ENCODE data around the gene MYOM1.

The MYOM1 gene

DNA sequence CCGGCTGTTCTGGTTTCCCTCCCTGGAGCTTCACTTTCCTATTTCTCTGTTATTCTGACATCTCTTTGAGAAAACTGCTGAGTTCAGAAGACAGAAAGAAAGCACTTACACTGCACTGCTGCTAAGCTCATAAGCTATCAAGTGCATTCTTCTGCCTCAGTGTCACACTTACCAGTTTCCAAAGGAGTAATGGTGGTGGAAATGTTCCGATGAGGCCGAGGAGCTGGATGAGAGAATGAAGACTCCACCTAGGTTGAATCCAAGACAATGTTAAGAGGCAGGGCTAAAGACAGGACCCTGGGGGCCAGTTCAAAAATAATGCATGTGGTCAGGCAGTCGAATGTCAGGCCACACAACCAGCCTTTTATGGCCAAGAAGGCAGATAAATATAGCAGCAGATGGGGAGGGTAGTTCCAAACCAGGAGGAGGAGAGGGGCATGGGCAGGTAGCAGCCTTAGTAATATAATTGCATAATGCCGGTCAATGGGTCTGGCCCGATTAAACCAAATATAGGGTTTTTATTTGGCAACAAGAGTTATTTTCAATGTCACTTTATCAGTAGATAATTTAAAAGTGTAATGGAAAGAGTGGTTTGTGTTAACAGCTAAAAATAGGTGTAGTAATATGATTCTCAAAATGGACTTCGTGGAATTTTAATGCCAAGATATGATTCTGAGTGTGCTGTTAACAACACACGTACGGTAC, at the start of gene MYOM1:
Gene MYOM1, minus strand, starts transcription at position 338 of the 705 bp plus-strand sequence. CDS start 4,745 bp downstream, outside the sequence.
- no peak for DNase-seq (ENCODE audit: low read depth in 2 of 2)

DNA sequence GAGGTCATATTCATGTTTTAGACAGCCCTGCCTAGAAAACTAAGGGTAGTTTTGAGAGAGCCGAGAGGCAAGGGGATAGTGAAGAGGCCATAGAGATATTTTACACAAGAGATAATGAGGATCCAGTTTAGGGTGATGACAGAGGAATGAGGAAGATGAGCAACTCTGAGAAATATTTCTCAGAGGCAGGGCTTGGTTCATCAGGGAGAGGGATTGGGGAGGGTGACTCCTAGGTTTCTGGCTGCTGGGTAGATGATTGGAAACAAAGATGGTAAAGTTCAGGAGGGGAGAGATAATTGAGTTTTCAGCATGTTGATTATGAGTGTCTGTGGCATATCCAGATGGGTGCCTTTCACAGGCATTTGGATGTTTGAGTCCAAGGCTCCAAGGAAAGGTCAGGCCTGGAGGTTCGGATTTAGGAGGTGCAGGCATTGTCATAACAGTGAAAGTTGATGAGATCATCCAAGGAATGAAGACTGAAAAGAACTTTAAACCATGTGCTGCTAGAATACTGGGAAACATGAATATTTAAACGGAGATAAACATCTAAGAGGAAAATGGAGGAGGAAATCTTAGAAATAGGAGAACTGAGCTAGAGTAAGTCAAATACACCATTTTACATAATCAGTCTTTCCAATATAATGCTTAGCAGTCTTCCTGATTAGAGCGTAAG, 49.6 kb upstream of the MYOM1 start:
- no peak for DNase-seq (ENCODE audit: low read depth in 2 of 2)

DNA sequence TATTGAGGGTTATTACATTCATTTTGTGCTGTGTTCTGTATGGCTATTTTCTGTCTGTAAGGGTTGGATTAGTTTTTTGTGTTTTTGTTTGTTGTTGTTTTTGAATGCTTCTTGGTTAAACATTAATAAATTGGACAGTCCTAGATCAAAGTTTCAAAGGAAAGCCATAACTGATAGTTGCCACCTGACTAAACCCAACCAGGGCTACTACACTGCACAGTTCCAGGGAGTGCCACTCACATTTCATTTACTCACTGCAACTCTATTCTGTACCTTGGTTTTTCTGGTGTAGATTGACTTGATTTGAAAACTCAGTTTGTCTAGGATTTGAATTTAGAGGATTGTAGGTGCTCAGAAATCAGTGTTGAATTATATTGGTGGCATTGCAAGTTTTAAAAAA, 48.5 kb upstream of the MYOM1 start:
- no peak for DNase-seq (ENCODE audit: low read depth in 2 of 2)

GRCh38 chr18:3266062-3266608, 46.4 kb upstream of the MYOM1 start:
- no peak for DNase-seq (ENCODE audit: low read depth in 2 of 2)

DNA sequence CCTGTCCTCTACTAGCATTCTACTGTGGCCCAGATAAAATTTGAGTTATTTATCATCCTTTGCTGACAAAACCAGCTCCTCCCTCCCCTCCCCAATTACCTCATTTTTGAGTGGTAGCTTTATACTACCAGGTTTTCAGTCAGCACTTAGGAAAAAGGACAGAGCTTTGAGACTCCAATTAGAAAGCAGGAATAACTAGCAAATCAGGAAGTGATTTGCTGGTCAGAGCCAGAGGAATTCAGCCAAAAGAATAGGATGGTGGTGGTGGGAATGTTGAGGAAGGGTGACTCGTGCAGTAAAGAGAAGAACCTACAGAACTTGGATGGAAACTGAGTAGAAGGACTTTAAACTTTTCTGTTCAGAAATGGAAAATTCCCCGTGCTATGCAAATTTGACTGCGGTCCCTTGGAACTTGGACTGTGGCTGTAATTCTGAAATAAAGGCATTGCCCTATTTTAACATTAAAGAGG, 45.8 kb upstream of the MYOM1 start:
- DNase-seq (ENCODE audit: low read depth in 2 of 2) = no peak

DNA sequence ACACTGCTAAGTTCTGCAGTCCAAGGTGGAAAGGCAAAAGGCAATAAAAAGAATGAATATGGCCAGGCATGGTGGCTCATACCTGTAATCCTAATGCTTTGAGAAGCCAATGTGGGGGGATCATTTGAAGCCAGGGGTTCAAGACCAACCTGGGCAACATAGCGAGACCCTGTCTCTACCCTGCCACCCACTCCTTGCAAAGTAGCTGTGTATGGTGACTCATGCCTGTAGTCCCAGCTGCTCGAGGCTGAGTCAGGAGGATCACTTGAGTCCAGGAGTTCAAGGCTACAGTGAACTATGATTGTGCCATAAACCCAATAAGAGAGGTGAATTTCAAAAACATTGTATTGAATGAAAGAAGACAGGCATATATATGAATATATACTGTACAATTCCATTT, 44.6 kb upstream of the MYOM1 start:
- DNase-seq (ENCODE audit: low read depth in 2 of 2) = no peak

GRCh38 chr18:3263132-3263700, 43.4 kb upstream of the MYOM1 start:
- no peak for DNase-seq (ENCODE audit: low read depth in 2 of 2)

DNA sequence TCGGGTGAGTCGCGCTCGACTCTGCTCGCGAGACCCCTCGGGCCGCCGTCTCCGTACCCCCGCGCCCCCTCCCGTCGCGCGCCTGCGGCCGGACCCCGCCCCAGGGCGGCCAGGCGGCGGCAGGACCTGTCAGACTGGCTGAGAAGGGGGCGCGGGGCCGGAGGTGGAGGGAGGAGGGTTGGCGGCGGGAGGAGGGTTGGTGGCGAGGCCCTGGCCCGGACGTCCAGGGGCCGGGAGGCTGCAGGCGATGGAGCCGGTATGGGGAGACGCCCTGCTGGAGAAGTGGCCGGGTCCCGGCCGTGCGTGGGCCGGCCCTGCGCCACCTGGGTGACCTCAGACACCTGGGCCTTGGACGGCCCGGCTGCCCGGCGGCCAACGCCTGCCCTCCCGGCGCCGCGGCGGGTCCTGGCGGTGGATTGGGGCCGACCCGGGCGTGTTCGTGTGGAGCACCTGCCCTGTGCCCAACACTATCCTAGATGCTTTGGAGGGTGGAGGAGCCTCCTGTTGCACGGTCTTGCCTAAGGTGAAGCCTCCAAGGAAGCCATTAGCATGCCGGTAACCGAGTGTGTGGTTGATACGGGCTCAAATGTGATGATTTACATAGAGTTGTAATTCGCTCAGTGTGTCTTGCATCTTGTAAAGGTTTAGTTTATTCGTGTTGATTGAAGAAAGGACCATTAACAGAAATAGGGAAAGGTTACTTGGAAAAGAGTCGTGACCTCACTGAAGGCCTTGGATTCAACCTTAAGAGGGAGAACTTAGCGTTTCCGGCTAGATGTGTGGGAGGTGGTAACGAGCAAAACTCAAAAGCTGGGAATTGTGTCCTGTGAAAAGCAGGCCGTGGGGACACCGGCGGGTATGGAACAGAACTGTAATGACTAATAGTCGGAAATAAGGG, 42.7 kb upstream of the MYOM1 start:
- DNase-seq (ENCODE audit: low read depth in 2 of 2) = no peak

- DNase-seq (ENCODE audit: low read depth in 2 of 2) = peak in 1 of 2 experiments; percentile 51
These were observed 41.8 kb upstream of the MYOM1 start, which contains the start of gene MYL12B for GRCh38 chr18:3261373-3262233. Gene MYL12B (plus strand): TSS chr18:3262133. CDS start chr18:3272899, 10,766 bp downstream.

DNA sequence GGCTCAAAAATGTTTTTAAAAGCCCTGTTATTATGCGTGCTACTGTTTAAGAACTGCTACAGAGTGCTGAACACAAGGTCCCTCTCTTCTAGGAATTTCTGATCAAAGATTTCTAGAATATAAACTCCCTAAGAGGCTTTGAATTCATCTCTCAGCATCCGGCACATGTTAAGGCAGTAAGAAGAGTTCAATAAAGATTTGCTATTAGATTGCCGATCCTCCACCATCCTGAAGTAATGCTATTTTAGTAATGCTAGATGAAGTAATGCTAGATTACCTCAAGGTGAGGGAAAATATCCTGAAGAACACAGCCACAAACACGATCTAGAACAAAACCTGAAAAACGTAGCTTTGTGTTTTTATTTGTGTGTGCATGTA, 41.2 kb upstream of the MYOM1 start:
- DNase-seq (ENCODE audit: low read depth in 2 of 2) = no peak

DNA sequence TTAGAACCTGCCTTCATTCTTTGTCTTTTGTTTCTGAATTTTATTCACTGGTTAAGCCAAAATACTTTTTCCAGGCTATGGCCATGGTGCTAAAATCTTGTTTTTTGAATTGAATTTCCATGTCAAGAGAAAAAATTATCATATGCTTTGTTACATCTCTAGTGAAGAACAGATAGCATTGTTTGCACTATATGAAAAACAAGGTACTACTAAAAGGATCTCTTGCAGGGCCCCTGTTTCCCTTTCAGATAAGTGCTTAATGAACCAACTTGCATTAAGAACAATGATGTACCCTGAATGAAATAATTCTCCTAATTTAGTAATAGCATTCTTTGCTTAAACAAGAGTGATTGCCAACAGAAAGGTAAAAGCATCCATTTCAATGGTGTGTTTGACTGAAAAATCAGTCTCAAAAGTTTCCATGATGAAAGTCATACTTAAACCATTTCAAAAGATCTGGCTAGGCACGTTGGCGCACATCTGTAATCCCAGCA, 37.9 kb upstream of the MYOM1 start:
- DNase-seq (ENCODE audit: low read depth in 2 of 2) = no peak

DNA sequence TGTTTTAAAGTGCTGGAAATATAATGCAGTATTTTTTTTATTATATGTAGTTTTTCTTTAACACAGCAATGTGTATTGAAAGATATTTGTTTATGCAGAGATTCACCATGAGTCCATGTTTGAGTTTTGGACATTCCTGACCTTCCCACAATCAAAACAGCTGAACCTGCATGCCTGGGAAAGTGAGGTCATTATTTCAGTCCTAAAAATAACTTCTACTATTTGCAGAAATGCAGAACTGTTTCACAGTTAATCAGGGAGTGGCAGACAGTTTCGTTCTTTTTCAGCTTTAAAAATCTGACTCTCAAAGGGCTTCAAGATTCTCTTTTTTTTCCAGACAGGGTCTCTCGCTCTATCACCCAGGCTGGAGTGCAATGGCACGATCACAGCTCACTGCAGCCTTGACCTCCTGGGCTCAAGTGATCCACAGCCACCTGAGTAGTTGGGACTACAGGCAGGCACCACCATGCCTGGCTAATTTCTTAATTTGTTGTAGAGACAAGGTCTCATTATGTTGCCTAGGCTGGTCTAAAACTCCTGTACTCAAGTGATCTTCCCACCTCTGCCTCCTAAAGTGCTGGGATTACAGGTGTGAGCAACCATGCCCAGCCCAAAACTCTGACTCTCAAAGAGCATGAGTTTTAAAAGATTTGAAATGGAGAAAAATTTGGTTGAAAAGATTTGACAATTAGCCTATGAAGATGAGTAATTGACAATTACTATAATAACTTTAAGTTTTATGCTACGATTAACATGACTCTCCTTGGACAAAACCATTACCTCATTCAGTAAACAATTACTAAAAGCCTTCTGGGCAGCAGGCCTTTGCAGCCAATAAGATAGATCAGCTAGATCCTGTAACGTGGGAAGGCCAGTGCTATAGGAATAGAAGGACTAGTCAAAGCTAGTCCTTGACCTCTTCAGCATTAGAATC, 37.2 kb upstream of the MYOM1 start:
- DNase-seq (ENCODE audit: low read depth in 2 of 2) = no peak

GRCh38 chr18:3255611-3256165, 35.9 kb upstream of the MYOM1 start:
- no peak for DNase-seq (ENCODE audit: low read depth in 2 of 2)

DNA sequence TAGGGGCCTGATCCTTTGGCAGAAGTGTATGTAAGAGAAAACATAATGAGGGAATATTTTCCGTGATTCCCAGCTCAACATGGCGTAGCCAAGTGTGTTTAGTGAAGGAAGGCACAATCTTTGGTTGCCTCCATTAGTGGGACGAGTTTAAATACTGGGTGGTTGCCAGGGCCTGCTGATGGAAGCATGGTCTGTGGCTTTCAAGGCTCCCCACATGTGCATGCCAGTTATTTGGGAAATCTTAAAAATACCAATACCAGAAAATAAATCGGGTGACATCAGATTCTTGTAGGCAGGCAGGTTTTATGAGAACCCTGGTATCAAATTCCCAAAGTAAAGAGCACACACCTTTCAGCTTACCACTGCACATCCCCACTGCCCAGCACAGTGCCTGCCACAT, 35.0 kb upstream of the MYOM1 start:
- no peak for DNase-seq (ENCODE audit: low read depth in 2 of 2)

- DNase-seq (ENCODE audit: low read depth in 2 of 2) = no peak
These were observed 33.1 kb upstream of the MYOM1 start for GRCh38 chr18:3252843-3253242.

- DNase-seq (ENCODE audit: low read depth in 2 of 2) = peak; percentile 67 to 69
These were observed 32.2 kb upstream of the MYOM1 start for GRCh38 chr18:3251963-3252277.

GRCh38 chr18:3251249-3251962, 31.6 kb upstream of the MYOM1 start:
- DNase-seq (ENCODE audit: low read depth in 2 of 2) = no peak

Data from fibroblast of skin of left biceps (primary cell).